Measurements from ENCODE around the gene SLC23A3. TPM values are rescaled to one million over a fixed set of nuclear protein-coding genes. Genes with fewer than 3 reads are reported as not detected.

The SLC23A3 gene
- total and polyA plus RNA-seq, 4 donors, result 0.23 to 2.4 (median 0.66) TPM

GRCh38 chr2:219174801-219175200 is 5.0 kb upstream of the SLC23A3 start (continued):
- TF ChIP-seq RXRA (IDR thresholded peaks at IDR 0.05) (no peak), TAF1 (conservative IDR thresholded peaks at IDR 0.05) (no peak), HNF4G (IDR thresholded peaks at IDR 0.05) (no peak)

- Histone ChIP-seq H3K36me3 (ENCODE audit: control insufficient read depth in 4 of 4, insufficient read depth in 3 of 4, low read depth in 1 of 4, low read length in 3 of 4) (peaks cover 0 to 30% (median 24%) of the 10 kb centered on the region in 4 donors), H3K9ac (ENCODE audit: low read depth in 1 of 2, low read length in 2 of 2) (no peak overlapping the region), H3K27me3 (ENCODE audit: control insufficient read depth in 4 of 4, insufficient read depth in 4 of 4, low read length in 3 of 4) (no peaks in the 10 kb centered on the region), H3K4me3 (ENCODE audit: low read depth in 1 of 3, low read length in 3 of 3) (no peak overlapping the region), H3K27ac (ENCODE audit: low read depth in 1 of 2, low read length in 2 of 2) (no peak overlapping the region), H3K4me1 (ENCODE audit: control insufficient read depth in 4 of 4, insufficient read depth in 4 of 4, low read length in 3 of 4) (peaks cover 4 to 40% (median 28%) of the 10 kb centered on the region in 4 donors), H3K9me3 (ENCODE audit: control insufficient read depth in 4 of 4, low read length in 3 of 4) (no peaks in the 10 kb centered on the region)
- no peak for TF ChIP-seq NR2F2 (IDR thresholded peaks at IDR 0.05)
- TF ChIP-seq ZBTB33 (IDR thresholded peaks at IDR 0.05), result no peak
- TF ChIP-seq ATF3 (IDR thresholded peaks at IDR 0.05), result no peak
- TF ChIP-seq GABPA (IDR thresholded peaks at IDR 0.05 in 1 of 2, conservative IDR thresholded peaks at IDR 0.05 in 1 of 2), result no peak
- no peak for TF ChIP-seq EGR1 (IDR thresholded peaks at IDR 0.05; ENCODE audit: low read depth in 2 of 2)
- TF ChIP-seq RAD21 (IDR thresholded peaks at IDR 0.05), result no peak
- TF ChIP-seq FOXA1 (IDR thresholded peaks at IDR 0.05), result no peak
- TF ChIP-seq YY1 (IDR thresholded peaks at IDR 0.05), result no peak
- TF ChIP-seq REST (IDR thresholded peaks at IDR 0.05), result no peak
- no peak for TF ChIP-seq SP1 (IDR thresholded peaks at IDR 0.05)
- TF ChIP-seq TAF1 (conservative IDR thresholded peaks at IDR 0.05), result no peak
- TF ChIP-seq HNF4A (conservative IDR thresholded peaks at IDR 0.05), result no peak
- TF ChIP-seq CTCF (IDR thresholded peaks at IDR 0.05; ENCODE audit: low read depth, low read length, missing input control), result no peak
- no peak for TF ChIP-seq HNF4G (IDR thresholded peaks at IDR 0.05)
- no peak for TF ChIP-seq JUND (IDR thresholded peaks at IDR 0.05)
- 92% methylated on average over 3 of the region's 3 CpGs for WGBS
- DNase-seq (ENCODE audit: low spot score), result no peak
Observed at GRCh38 chr2:219174146-219174545, 4.3 kb upstream of the SLC23A3 start.
